ENCODE data around the gene SETBP1.

Gene SETBP1

GRCh38 chr18:44916429-44917207 is 235.9 kb downstream of the SETBP1 start (continued):
- TF ChIP-seq, protein P1, sequence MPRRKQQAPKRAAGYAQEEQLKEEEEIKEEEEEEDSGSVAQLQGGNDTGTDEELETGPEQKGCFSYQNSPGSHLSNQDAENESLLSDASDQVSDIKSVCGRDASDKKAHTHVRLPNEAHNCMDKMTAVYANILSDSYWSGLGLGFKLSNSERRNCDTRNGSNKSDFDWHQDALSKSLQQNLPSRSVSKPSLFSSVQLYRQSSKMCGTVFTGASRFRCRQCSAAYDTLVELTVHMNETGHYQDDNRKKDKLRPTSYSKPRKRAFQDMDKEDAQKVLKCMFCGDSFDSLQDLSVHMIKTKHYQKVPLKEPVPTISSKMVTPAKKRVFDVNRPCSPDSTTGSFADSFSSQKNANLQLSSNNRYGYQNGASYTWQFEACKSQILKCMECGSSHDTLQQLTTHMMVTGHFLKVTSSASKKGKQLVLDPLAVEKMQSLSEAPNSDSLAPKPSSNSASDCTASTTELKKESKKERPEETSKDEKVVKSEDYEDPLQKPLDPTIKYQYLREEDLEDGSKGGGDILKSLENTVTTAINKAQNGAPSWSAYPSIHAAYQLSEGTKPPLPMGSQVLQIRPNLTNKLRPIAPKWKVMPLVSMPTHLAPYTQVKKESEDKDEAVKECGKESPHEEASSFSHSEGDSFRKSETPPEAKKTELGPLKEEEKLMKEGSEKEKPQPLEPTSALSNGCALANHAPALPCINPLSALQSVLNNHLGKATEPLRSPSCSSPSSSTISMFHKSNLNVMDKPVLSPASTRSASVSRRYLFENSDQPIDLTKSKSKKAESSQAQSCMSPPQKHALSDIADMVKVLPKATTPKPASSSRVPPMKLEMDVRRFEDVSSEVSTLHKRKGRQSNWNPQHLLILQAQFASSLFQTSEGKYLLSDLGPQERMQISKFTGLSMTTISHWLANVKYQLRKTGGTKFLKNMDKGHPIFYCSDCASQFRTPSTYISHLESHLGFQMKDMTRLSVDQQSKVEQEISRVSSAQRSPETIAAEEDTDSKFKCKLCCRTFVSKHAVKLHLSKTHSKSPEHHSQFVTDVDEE (CRISPR knock-in tag; IDR thresholded peaks at IDR 0.05), result no peak
- TF ChIP-seq TOX (CRISPR knock-in tag; IDR thresholded peaks at IDR 0.05; ENCODE audit: borderline replicate concordance), result no peak

GRCh38 chr18:44917216-44918141 is 236.8 kb downstream of the SETBP1 start:
- no peak for ATAC-seq
- no peak for TF ChIP-seq PPARA (CRISPR knock-in tag; IDR thresholded peaks at IDR 0.05; ENCODE audit: borderline replicate concordance)
- no peak for TF ChIP-seq CSDC2 (CRISPR knock-in tag; IDR thresholded peaks at IDR 0.05)
- TF ChIP-seq PATZ1 (CRISPR knock-in tag; IDR thresholded peaks at IDR 0.05; ENCODE audit: borderline replicate concordance), result no peak
- no peak for TF ChIP-seq SNAI2 (CRISPR knock-in tag; IDR thresholded peaks at IDR 0.05)
- TF ChIP-seq ISL1 (CRISPR knock-in tag; IDR thresholded peaks at IDR 0.05), result no peak
- no peak for TF ChIP-seq ZNF70 (CRISPR knock-in tag; IDR thresholded peaks at IDR 0.05)
- no peak for TF ChIP-seq GLIS3 (CRISPR knock-in tag; IDR thresholded peaks at IDR 0.05)
- TF ChIP-seq ZFP3 (CRISPR knock-in tag; IDR thresholded peaks at IDR 0.05), result no peak
- no peak for TF ChIP-seq OSR1 (CRISPR knock-in tag; IDR thresholded peaks at IDR 0.05)
- TF ChIP-seq TOX (CRISPR knock-in tag; IDR thresholded peaks at IDR 0.05; ENCODE audit: borderline replicate concordance), result no peak
- TF ChIP-seq ARNTL (CRISPR knock-in tag; IDR thresholded peaks at IDR 0.05; ENCODE audit: borderline replicate concordance, low read depth), result no peak
- TF ChIP-seq, protein P2, sequence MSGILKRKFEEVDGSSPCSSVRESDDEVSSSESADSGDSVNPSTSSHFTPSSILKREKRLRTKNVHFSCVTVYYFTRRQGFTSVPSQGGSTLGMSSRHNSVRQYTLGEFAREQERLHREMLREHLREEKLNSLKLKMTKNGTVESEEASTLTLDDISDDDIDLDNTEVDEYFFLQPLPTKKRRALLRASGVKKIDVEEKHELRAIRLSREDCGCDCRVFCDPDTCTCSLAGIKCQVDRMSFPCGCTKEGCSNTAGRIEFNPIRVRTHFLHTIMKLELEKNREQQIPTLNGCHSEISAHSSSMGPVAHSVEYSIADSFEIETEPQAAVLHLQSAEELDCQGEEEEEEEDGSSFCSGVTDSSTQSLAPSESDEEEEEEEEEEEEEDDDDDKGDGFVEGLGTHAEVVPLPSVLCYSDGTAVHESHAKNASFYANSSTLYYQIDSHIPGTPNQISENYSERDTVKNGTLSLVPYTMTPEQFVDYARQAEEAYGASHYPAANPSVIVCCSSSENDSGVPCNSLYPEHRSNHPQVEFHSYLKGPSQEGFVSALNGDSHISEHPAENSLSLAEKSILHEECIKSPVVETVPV (CRISPR knock-in tag; IDR thresholded peaks at IDR 0.05), result no peak
- no peak for TF ChIP-seq ZNF8 (CRISPR knock-in tag; IDR thresholded peaks at IDR 0.05)
- TF ChIP-seq BACH2 (CRISPR knock-in tag; IDR thresholded peaks at IDR 0.05; ENCODE audit: borderline replicate concordance), result no peak

DNA sequence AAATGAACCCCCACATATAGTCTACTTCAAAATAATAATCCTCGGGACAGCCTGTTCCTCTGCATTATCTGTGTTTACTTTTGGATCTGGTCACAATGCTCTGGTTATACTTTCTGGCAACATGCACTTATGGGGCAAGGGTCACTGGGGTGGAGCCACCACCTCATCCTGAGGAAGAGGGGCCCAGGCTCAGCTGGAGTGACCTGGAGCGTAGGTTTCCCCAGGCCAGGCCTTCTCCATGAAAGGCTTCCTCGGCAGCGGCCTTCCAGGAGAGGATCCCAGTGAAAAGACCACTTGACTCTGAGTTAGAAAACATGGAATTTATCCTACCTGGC is 237.4 kb downstream of the SETBP1 start:
- ATAC-seq, result no peak
- TF ChIP-seq GLIS3 (CRISPR knock-in tag; IDR thresholded peaks at IDR 0.05) (no peak), SNAI2 (CRISPR knock-in tag; IDR thresholded peaks at IDR 0.05) (no peak), ESRRG (CRISPR knock-in tag; IDR thresholded peaks at IDR 0.05) (no peak), TOX (CRISPR knock-in tag; IDR thresholded peaks at IDR 0.05; ENCODE audit: borderline replicate concordance) (no peak), ZFP30 (CRISPR knock-in tag; IDR thresholded peaks at IDR 0.05) (no peak), ZNF8 (CRISPR knock-in tag; IDR thresholded peaks at IDR 0.05) (no peak), CSDC2 (CRISPR knock-in tag; IDR thresholded peaks at IDR 0.05) (no peak), ZNF565 (CRISPR knock-in tag; conservative IDR thresholded peaks at IDR 0.05; ENCODE audit: low read depth) (no peak), RARB (CRISPR knock-in tag; IDR thresholded peaks at IDR 0.05) (no peak), PATZ1 (CRISPR knock-in tag; IDR thresholded peaks at IDR 0.05; ENCODE audit: borderline replicate concordance) (no peak), ISL1 (CRISPR knock-in tag; IDR thresholded peaks at IDR 0.05) (no peak), ZC3H10 (CRISPR knock-in tag; IDR thresholded peaks at IDR 0.05) (no peak), ARNTL (CRISPR knock-in tag; IDR thresholded peaks at IDR 0.05; ENCODE audit: borderline replicate concordance, low read depth) (no peak), BACH2 (CRISPR knock-in tag; IDR thresholded peaks at IDR 0.05; ENCODE audit: borderline replicate concordance) (no peak)
- TF ChIP-seq, protein P2 (CRISPR knock-in tag; IDR thresholded peaks at IDR 0.05), result no peak
- TF ChIP-seq, protein P1 (CRISPR knock-in tag; IDR thresholded peaks at IDR 0.05), result no peak
- TF ChIP-seq, protein P3, sequence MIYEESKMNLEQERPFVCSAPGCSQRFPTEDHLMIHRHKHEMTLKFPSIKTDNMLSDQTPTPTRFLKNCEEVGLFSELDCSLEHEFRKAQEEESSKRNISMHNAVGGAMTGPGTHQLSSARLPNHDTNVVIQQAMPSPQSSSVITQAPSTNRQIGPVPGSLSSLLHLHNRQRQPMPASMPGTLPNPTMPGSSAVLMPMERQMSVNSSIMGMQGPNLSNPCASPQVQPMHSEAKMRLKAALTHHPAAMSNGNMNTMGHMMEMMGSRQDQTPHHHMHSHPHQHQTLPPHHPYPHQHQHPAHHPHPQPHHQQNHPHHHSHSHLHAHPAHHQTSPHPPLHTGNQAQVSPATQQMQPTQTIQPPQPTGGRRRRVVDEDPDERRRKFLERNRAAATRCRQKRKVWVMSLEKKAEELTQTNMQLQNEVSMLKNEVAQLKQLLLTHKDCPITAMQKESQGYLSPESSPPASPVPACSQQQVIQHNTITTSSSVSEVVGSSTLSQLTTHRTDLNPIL (CRISPR knock-in tag; IDR thresholded peaks at IDR 0.05; ENCODE audit: low read depth), result no peak

Measured in SK-N-SH treated with all-trans-retinoic acid at 6 μM for 48 hours (cell line).